ENCODE results near the gene UBASH3B. TPM values are rescaled to one million over a fixed set of nuclear protein-coding genes. Genes with fewer than 3 reads are reported as not detected.

The UBASH3B gene
- total RNA-seq, 1 experiment from 2014 or later: 8.0 TPM

DNA sequence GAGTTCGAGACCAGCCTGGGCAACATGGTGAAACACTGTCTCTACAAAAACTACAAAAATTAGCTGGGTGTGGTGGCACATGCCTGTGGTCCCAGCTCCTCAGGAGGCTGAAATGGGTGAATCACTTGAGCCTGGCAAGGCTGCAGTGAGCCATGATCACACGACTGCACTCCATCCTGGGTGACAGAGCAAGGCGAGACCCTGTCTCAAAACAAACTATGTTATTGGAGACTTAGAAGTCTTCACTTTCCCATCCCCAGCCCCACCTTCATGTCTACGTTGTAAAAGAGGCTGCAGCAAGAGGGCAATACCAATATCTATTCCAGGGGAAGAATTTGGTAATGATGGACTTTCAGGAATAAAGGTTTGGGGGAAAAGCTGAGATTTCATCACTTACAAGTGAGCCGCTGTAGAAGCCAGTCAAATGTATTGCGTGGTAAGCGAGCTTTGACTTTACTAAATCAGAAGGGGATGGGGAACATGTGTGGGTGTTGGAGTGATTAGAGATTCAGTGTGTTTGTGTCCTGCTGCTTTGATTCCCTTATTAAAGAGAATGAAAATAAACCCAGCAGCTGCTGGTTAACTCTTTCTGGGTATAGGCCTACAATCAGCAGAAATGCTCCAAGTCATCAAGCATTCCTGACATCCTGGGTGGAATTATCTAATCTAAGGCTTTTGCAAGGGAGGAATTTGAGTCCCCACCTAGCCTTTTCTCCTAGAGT is 53.7 kb downstream of the UBASH3B start:
- Histone ChIP-seq H2BK15ac (ENCODE audit: low read depth, low read length) (no peak overlapping the region), H3K4me1 (ENCODE audit: insufficient read depth, low read length) (no peaks in the 10 kb centered on the region), H3K9ac (ENCODE audit: extremely low read depth, insufficient read length, low read length) (no peak overlapping the region), H2BK5ac (ENCODE audit: insufficient read length, low read length) (no peak overlapping the region), H4K8ac (replicated peaks; ENCODE audit: insufficient read length, low read depth, low read length) (no peak overlapping the region), H2AFZ (ENCODE audit: low read length) (no peak overlapping the region), H3K9me3 (ENCODE audit: control insufficient read depth, low read depth, low read length) (no peaks in the 10 kb centered on the region), H2AK5ac (ENCODE audit: insufficient read length, low read length) (no peak overlapping the region), H3K79me2 (ENCODE audit: insufficient read depth, low read length) (no peaks in the 10 kb centered on the region), H3K79me1 (ENCODE audit: insufficient read depth, low read depth, low read length, poor library complexity, severe bottlenecking) (no peaks in the 10 kb centered on the region), H2BK120ac (ENCODE audit: low read depth, low read length, poor library complexity, severe bottlenecking) (no peak overlapping the region), H3K14ac (ENCODE audit: insufficient read depth, low read length) (no peak overlapping the region), H3K27me3 (ENCODE audit: insufficient read depth, low read length) (no peaks in the 10 kb centered on the region), H3K23me2 (ENCODE audit: insufficient read length, low read depth, low read length, poor library complexity, severe bottlenecking) (no peaks in the 10 kb centered on the region), H3K4ac (ENCODE audit: low read depth, low read length) (no peak overlapping the region), H4K20me1 (ENCODE audit: control insufficient read depth, insufficient read depth, insufficient read length) (no peaks in the 10 kb centered on the region), H4K91ac (ENCODE audit: insufficient read length, low read depth, low read length) (no peak overlapping the region), H3K23ac (ENCODE audit: insufficient read length, low read depth, low read length) (no peak overlapping the region), H3K56ac (ENCODE audit: insufficient read length, low read depth, low read length) (no peak overlapping the region), H2BK12ac (ENCODE audit: insufficient read length, low read depth, low read length) (no peak overlapping the region), H2BK20ac (ENCODE audit: low read depth, low read length, poor library complexity, severe bottlenecking) (no peak overlapping the region), H4K5ac (ENCODE audit: insufficient read length, low read depth, low read length) (no peak overlapping the region), H3K27ac (ENCODE audit: insufficient read length, low read depth, low read length) (no peak overlapping the region), H3K18ac (ENCODE audit: insufficient read length, low read depth, low read length) (no peak overlapping the region), H3T11ph (ENCODE audit: low read length) (no peak overlapping the region), H3K4me2 (ENCODE audit: insufficient read depth, insufficient read length, low read length) (no peak overlapping the region)
- H3K27ac Mint-ChIP-seq: no peak overlapping the region
- no peak for DNase-seq
- H3K27me3 Mint-ChIP-seq (ENCODE audit: low read depth): no peaks in the 10 kb centered on the region; the same call in 1 of the 2 replicates
- no peak overlapping the region for H3K4me3 Mint-ChIP-seq
- peaks cover 8 to 21% of the 10 kb centered on the region in 2 experiments for H3K4me1 Mint-ChIP-seq
- no CpG with 5 or more reads among the region's 7 CpGs for WGBS (ENCODE audit: extremely low coverage, insufficient read length, low lambda C conversion rate)
- H3K36me3 Mint-ChIP-seq (ENCODE audit: insufficient read depth in 1 of 3, low read depth in 3 of 3): no peaks in the 10 kb centered on the region; a peak in 1 of 7 replicates
- no peak for TF ChIP-seq CTCF (conservative IDR thresholded peaks at IDR 0.05)
- no peaks in the 10 kb centered on the region for H3K9me3 Mint-ChIP-seq
